ENCODE measurements around the gene DIAPH3. TPM values are rescaled to one million over a fixed set of nuclear protein-coding genes. Genes with fewer than 3 reads are reported as not detected.

The DIAPH3 gene
- polyA plus RNA-seq, 2 of the 4 experiments (the other 2 are of a cell fraction) = 10.8 to 13.6 TPM

- no peak for DNase-seq (ENCODE audit: low read depth in 1 of 2, low spot score in 1 of 2)
- ChIA-PET POLR2A (no interaction called here), CTCF (no interaction called here)
- Histone ChIP-seq H3K27ac (no peak overlapping the region), H3K4me2 (no peak overlapping the region), H3K9me3 (no peaks in the 10 kb centered on the region), H3K4me3 (no peak overlapping the region), H3K4me1 (no peaks in the 10 kb centered on the region)
- ATAC-seq = no peak
- no peak for TF ChIP-seq SMC3 (IDR thresholded peaks at IDR 0.05)
- TF ChIP-seq ZSCAN20 (CRISPR knock-in tag; IDR thresholded peaks at IDR 0.05) = no peak
- TF ChIP-seq CEBPB (IDR thresholded peaks at IDR 0.05) = no peak
- TF ChIP-seq, protein P1, sequence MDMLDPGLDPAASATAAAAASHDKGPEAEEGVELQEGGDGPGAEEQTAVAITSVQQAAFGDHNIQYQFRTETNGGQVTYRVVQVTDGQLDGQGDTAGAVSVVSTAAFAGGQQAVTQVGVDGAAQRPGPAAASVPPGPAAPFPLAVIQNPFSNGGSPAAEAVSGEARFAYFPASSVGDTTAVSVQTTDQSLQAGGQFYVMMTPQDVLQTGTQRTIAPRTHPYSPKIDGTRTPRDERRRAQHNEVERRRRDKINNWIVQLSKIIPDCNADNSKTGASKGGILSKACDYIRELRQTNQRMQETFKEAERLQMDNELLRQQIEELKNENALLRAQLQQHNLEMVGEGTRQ (IDR thresholded peaks at IDR 0.05) = no peak
- TF ChIP-seq EHMT2 (IDR thresholded peaks at IDR 0.05; ENCODE audit: low read depth) = no peak
- no peak for TF ChIP-seq SREBF2 (IDR thresholded peaks at IDR 0.05)
- no peak for TF ChIP-seq HOXB5 (CRISPR knock-in tag; IDR thresholded peaks at IDR 0.05)
- TF ChIP-seq TP53 (CRISPR knock-in tag; IDR thresholded peaks at IDR 0.05) = no peak
- no peak for TF ChIP-seq NPAS2 (CRISPR knock-in tag; IDR thresholded peaks at IDR 0.05; ENCODE audit: borderline replicate concordance)
- TF ChIP-seq FOSB (CRISPR knock-in tag; IDR thresholded peaks at IDR 0.05) = no peak
- no peak for TF ChIP-seq CBX8 (IDR thresholded peaks at IDR 0.05)
- no peak for TF ChIP-seq RNF2 (IDR thresholded peaks at IDR 0.05; ENCODE audit: borderline replicate concordance, low read depth)
- WGBS (ENCODE audit: missing lambda C conversion rate) = 94% methylated on average over 1 of the region's 2 CpGs
- no peak for FAIRE-seq
Observed at GRCh38 chr13:60001889-60002288, 161.8 kb downstream of the DIAPH3 start.

GRCh38 chr13:60000976-60001375, 162.8 kb downstream of the DIAPH3 start:
- ChIA-PET POLR2A (no interaction called here), CTCF (interaction anchor here (0.6 kb wide), 1 partner anchor 661 kb away, joined by 4 read pairs; no protein-coding TSS in a partner anchor)
- Histone ChIP-seq H3K27ac (no peak overlapping the region), H3K4me3 (no peak overlapping the region), H3K4me2 (no peak overlapping the region), H3K9me3 (no peaks in the 10 kb centered on the region), H3K4me1 (no peaks in the 10 kb centered on the region)
- no peak for DNase-seq (ENCODE audit: low read depth in 1 of 2, low spot score in 1 of 2)
- FAIRE-seq = no peak
- no peak for ATAC-seq
- TF ChIP-seq NPAS2 (CRISPR knock-in tag; IDR thresholded peaks at IDR 0.05; ENCODE audit: borderline replicate concordance) (no peak), PHF8 (IDR thresholded peaks at IDR 0.05; ENCODE audit: borderline replicate concordance, low read depth) (no peak), GATA3 (IDR thresholded peaks at IDR 0.05; ENCODE audit: borderline replicate concordance) (no peak), HOXB13 (CRISPR knock-in tag; IDR thresholded peaks at IDR 0.05; ENCODE audit: low read depth) (no peak), ZNF302 (CRISPR knock-in tag; IDR thresholded peaks at IDR 0.05) (no peak), JUNB (IDR thresholded peaks at IDR 0.05) (no peak), RARB (CRISPR knock-in tag; IDR thresholded peaks at IDR 0.05) (no peak), HEYL (CRISPR knock-in tag; IDR thresholded peaks at IDR 0.05) (no peak), ESRRA (IDR thresholded peaks at IDR 0.05; ENCODE audit: borderline replicate concordance, low read length) (no peak), EHF (CRISPR knock-in tag; IDR thresholded peaks at IDR 0.05) (no peak), FOSL2 (IDR thresholded peaks at IDR 0.05) (no peak), FOSL2 (CRISPR knock-in tag; IDR thresholded peaks at IDR 0.05) (no peak), ZFP36 (IDR thresholded peaks at IDR 0.05; ENCODE audit: borderline replicate concordance, partially characterized antibody) (no peak), CTCF (IDR thresholded peaks at IDR 0.05) (no peak), KDM5A (IDR thresholded peaks at IDR 0.05) (no peak), RFX5 (IDR thresholded peaks at IDR 0.05) (no peak), JUN (IDR thresholded peaks at IDR 0.05) (no peak), CHD4 (IDR thresholded peaks at IDR 0.05; ENCODE audit: borderline replicate concordance) (no peak), EP300 (IDR thresholded peaks at IDR 0.05) (no peak), POLR2A (IDR thresholded peaks at IDR 0.05; ENCODE audit: low read length) (no peak)
